ENCODE measurements around the gene TENM4. TPM values are rescaled to one million over a fixed set of nuclear protein-coding genes. Genes with fewer than 3 reads are reported as not detected.

Gene TENM4
- total and polyA plus RNA-seq, 10 of the 15 experiments (the other 5 are each of a cell fraction or from before 2014, with no cell fraction given), result 0.03 to 0.12 (median 0.06) TPM; not detected in 7

DNA sequence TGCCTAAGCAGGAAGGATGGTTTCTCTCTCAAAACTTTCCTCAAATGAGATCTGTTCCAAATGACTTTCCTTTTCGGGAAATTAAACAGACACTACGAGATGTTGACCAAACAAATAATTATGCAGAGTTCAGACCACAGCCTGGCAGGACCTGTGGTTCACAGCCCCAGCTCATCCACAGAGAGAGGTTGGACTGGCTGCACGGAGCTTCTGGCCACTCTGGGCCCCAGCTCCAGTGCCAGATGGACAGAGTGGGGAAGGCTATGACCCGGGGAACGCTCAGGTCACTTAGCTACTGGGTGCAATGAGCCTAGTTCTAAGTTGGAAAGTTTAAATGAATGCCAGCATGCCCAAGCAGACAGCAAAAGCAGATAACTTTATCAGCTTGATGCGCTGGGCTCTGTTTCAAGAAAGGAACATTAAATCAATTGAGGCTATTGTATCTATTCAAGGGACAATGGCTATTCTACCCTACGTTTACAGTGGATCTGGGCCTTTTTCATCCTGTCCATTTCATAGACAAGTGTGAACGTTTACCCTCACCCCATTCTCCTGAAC is 710.5 kb downstream of the TENM4 start:
- Histone ChIP-seq H3K36me3 (ENCODE audit: control insufficient read depth in 2 of 2, insufficient read depth in 2 of 2, low read length in 1 of 2) (no peaks in the 10 kb centered on the region), H3K9ac (ENCODE audit: control insufficient read depth, insufficient read depth, low read length) (no peak overlapping the region), H3K79me2 (ENCODE audit: control insufficient read depth, insufficient read depth, low read length) (no peaks in the 10 kb centered on the region), H3K27ac (ENCODE audit: control insufficient read depth, insufficient read depth) (no peak overlapping the region), H3K27me3 (replicated peaks in 1 of 2; ENCODE audit: control insufficient read depth in 2 of 2, insufficient read depth in 2 of 2, low read length in 1 of 2) (no peaks in the 10 kb centered on the region; a peak in 2 of 4 replicates), H3K4me3 (no peak overlapping the region), H3K4me2 (ENCODE audit: control insufficient read depth, insufficient read depth) (no peak overlapping the region), H2AFZ (ENCODE audit: control insufficient read depth, low read depth, low read length) (no peak overlapping the region), H3K4me1 (ENCODE audit: control insufficient read depth, insufficient read depth, low read length) (no peaks in the 10 kb centered on the region), H4K20me1 (ENCODE audit: control insufficient read depth, insufficient read depth) (no peaks in the 10 kb centered on the region), H3K9me3 (replicated peaks; ENCODE audit: control insufficient read depth, insufficient read depth, low read length) (no peaks in the 10 kb centered on the region)
- DNase-seq (ENCODE audit: low read depth, low spot score) (no peak), FAIRE-seq (no peak), ATAC-seq (no peak)
- SMC1A ChIA-PET (ENCODE audit: uncharacterized antibody, unreplicated experiment), result no interaction called here
- TF ChIP-seq MYC (IDR thresholded peaks at IDR 0.05; ENCODE audit: insufficient read depth, insufficient read length, insufficient replicate concordance, low read length, severe bottlenecking) (no peak), ATF7 (IDR thresholded peaks at IDR 0.05; ENCODE audit: low read depth) (no peak), ESRRA (IDR thresholded peaks at IDR 0.05; ENCODE audit: low read length) (no peak), POLR2AphosphoS2 (IDR thresholded peaks at IDR 0.05; ENCODE audit: low read depth, low read length) (no peak), RB1 (IDR thresholded peaks at IDR 0.05; ENCODE audit: borderline replicate concordance) (no peak), NFYA (IDR thresholded peaks at IDR 0.05; ENCODE audit: borderline replicate concordance, low read depth, low read length) (no peak)
- no TSS peak for BruUV-seq (replicated peaks)
- in situ Hi-C loops (cut with MboI), result no loop called here
- 9% methylated on average over 8 of the region's 8 CpGs for WGBS (ENCODE audit: insufficient coverage, insufficient replicate concordance, low lambda C conversion rate, missing lambda C conversion rate)
- CTCF ChIA-PET, result interaction anchor here (1.0 kb wide), 1 partner anchor 15 kb away, joined by 5 read pairs; no protein-coding TSS in a partner anchor
- intact Hi-C loops (cut with micrococcal nuclease; ENCODE audit: unreplicated experiment), result no loop called here
- POLR2A ChIA-PET, result no interaction called here
- RAD21 ChIA-PET (ENCODE audit: unreplicated experiment), result no interaction called here

DNA sequence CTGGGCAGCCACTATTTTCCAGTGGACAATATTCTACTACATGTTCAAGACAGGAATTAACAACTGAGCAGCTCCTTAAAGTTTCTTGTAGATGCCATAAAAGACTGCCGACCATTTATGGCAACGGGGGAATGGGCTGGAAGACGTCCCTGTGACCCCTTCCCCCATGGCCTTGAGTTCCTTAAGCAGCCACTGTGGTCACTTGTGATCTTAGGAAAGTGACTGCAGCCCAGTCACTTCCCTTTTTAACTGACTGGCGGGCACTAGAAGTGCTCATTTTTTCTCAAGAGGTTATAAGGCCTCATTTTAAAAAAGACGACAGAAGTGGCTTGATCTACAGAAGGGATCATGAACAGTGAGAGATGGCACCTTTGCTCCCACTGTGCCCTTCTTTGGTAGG is 713.0 kb downstream of the TENM4 start:
- H3K27ac ChIP-seq (ENCODE audit: control insufficient read depth, insufficient read depth), result no peak overlapping the region
- ChIA-PET SMC1A (ENCODE audit: uncharacterized antibody, unreplicated experiment) (no interaction called here), POLR2A (interaction anchor here (0.6 kb wide), 1 partner anchor 131 kb away, joined by 3 read pairs; no protein-coding TSS in a partner anchor), CTCF (interaction anchor here (5.4 kb wide), 1 partner anchor 12 kb away, joined by 27 read pairs; no protein-coding TSS in a partner anchor), RAD21 (ENCODE audit: unreplicated experiment) (no interaction called here)
- WGBS (ENCODE audit: insufficient coverage, insufficient replicate concordance, low lambda C conversion rate, missing lambda C conversion rate), result 1% methylated on average over 5 of the region's 5 CpGs
- in situ Hi-C loops (cut with MboI) (no loop called here), intact Hi-C loops (cut with micrococcal nuclease; ENCODE audit: unreplicated experiment) (no loop called here)
- no peak overlapping the region for H3K4me2 ChIP-seq (ENCODE audit: control insufficient read depth, insufficient read depth)
- BruUV-seq (replicated peaks), result no TSS peak
- no peaks in the 10 kb centered on the region; a peak in 3 of 4 replicates for H3K27me3 ChIP-seq (replicated peaks in 1 of 2; ENCODE audit: control insufficient read depth in 2 of 2, insufficient read depth in 2 of 2, low read length in 1 of 2)
- H2AFZ ChIP-seq (ENCODE audit: control insufficient read depth, low read depth, low read length), result no peak overlapping the region
- FAIRE-seq, result no peak
- H3K36me3 ChIP-seq (ENCODE audit: control insufficient read depth in 2 of 2, insufficient read depth in 2 of 2, low read length in 1 of 2), result no peaks in the 10 kb centered on the region
- H4K20me1 ChIP-seq (ENCODE audit: control insufficient read depth, insufficient read depth), result no peaks in the 10 kb centered on the region
- no peak for DNase-seq (ENCODE audit: low read depth, low spot score)
- no peaks in the 10 kb centered on the region for H3K79me2 ChIP-seq (ENCODE audit: control insufficient read depth, insufficient read depth, low read length)
- H3K9me3 ChIP-seq (replicated peaks; ENCODE audit: control insufficient read depth, insufficient read depth, low read length), result no peaks in the 10 kb centered on the region
- no peak overlapping the region for H3K9ac ChIP-seq (ENCODE audit: control insufficient read depth, insufficient read depth, low read length)
- no peak overlapping the region for H3K4me3 ChIP-seq
- no peak for ATAC-seq
- H3K4me1 ChIP-seq (ENCODE audit: control insufficient read depth, insufficient read depth, low read length), result no peaks in the 10 kb centered on the region
- TF ChIP-seq, protein P1, sequence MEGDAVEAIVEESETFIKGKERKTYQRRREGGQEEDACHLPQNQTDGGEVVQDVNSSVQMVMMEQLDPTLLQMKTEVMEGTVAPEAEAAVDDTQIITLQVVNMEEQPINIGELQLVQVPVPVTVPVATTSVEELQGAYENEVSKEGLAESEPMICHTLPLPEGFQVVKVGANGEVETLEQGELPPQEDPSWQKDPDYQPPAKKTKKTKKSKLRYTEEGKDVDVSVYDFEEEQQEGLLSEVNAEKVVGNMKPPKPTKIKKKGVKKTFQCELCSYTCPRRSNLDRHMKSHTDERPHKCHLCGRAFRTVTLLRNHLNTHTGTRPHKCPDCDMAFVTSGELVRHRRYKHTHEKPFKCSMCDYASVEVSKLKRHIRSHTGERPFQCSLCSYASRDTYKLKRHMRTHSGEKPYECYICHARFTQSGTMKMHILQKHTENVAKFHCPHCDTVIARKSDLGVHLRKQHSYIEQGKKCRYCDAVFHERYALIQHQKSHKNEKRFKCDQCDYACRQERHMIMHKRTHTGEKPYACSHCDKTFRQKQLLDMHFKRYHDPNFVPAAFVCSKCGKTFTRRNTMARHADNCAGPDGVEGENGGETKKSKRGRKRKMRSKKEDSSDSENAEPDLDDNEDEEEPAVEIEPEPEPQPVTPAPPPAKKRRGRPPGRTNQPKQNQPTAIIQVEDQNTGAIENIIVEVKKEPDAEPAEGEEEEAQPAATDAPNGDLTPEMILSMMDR (IDR thresholded peaks at IDR 0.05 in 2 of 3, conservative IDR thresholded peaks at IDR 0.05 in 1 of 3; ENCODE audit: control insufficient read depth in 2 of 3, extremely low read depth in 1 of 3, insufficient read depth in 1 of 3, low read depth in 3 of 3, low read length in 3 of 3), result no peak
- TF ChIP-seq SMAD5 (IDR thresholded peaks at IDR 0.05; ENCODE audit: low read depth) (no peak), ZNF384 (IDR thresholded peaks at IDR 0.05; ENCODE audit: borderline replicate concordance, low read depth, low read length) (no peak), MTA2 (IDR thresholded peaks at IDR 0.05; ENCODE audit: low read depth) (no peak), NFXL1 (IDR thresholded peaks at IDR 0.05; ENCODE audit: borderline replicate concordance) (no peak), CREB1 (IDR thresholded peaks at IDR 0.05; ENCODE audit: low read depth) (no peak), POLR2AphosphoS2 (IDR thresholded peaks at IDR 0.05; ENCODE audit: low read depth, low read length) (no peak)
- TF ChIP-seq, protein P2, sequence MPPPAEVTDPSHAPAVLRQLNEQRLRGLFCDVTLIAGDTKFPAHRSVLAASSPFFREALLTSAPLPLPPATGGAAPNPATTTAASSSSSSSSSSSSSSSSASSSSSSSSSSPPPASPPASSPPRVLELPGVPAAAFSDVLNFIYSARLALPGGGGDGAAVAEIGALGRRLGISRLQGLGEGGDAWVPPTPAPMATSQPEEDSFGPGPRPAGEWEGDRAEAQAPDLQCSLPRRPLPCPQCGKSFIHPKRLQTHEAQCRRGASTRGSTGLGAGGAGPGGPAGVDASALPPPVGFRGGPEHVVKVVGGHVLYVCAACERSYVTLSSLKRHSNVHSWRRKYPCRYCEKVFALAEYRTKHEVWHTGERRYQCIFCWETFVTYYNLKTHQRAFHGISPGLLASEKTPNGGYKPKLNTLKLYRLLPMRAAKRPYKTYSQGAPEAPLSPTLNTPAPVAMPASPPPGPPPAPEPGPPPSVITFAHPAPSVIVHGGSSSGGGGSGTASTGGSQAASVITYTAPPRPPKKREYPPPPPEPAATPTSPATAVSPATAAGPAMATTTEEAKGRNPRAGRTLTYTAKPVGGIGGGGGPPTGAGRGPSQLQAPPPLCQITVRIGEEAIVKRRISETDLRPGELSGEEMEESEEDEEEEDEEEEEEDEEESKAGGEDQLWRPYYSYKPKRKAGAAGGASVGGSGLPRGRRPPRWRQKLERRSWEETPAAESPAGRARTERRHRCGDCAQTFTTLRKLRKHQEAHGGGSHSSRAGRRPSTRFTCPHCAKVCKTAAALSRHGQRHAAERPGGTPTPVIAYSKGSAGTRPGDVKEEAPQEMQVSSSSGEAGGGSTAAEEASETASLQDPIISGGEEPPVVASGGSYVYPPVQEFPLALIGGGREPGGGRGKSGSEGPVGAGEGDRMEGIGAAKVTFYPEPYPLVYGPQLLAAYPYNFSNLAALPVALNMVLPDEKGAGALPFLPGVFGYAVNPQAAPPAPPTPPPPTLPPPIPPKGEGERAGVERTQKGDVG (CRISPR knock-in tag; IDR thresholded peaks at IDR 0.05), result no peak
